Stimulated activated CD8-positive, alpha-beta memory T cell treated with anti-CD3 and anti-CD28 coated beads, Interleukin-2, amount 100 ng/mL, for 48 hours (primary cell): ENCODE measurements around the gene ZNF496.
"Not testable (repeated sequence)": the region's sequence is repeated elsewhere in the genome, so short reads cannot be mapped to it uniquely, and the experiment has no call there.

Experiments
- DNase-seq, 2 donors: peaks; one replicate each; pipeline ENCODE4 v3.0.0-alpha.2; 2020; ENCODE audit warnings: low read depth in 2 of 2

The ZNF496 gene

GRCh38 chr1:247359559-247359958 is 27.9 kb upstream of the ZNF496 start:
- no peak for DNase-seq

GRCh38 chr1:247358920-247359319 is 27.3 kb upstream of the ZNF496 start:
- DNase-seq, result no peak

- no peak for DNase-seq
Measured at GRCh38 chr1:247357781-247358211, 26.1 kb upstream of the ZNF496 start.

GRCh38 chr1:247357052-247357780 is 25.5 kb upstream of the ZNF496 start:
- DNase-seq, result no peak

GRCh38 chr1:247355160-247355559 is 23.5 kb upstream of the ZNF496 start:
- DNase-seq, result not testable (repeated sequence)

GRCh38 chr1:247352175-247352574 is 20.5 kb upstream of the ZNF496 start:
- DNase-seq, result no peak

GRCh38 chr1:247350587-247350986 is 18.9 kb upstream of the ZNF496 start:
- DNase-seq, result no peak

GRCh38 chr1:247347477-247348222 is 16.0 kb upstream of the ZNF496 start:
- no peak for DNase-seq

GRCh38 chr1:247345881-247346280 is 14.2 kb upstream of the ZNF496 start:
- no peak for DNase-seq

GRCh38 chr1:247343801-247344200 is 12.1 kb upstream of the ZNF496 start:
- DNase-seq, result no peak

- no peak for DNase-seq
Measured at GRCh38 chr1:247338723-247339275, 7.1 kb upstream of the ZNF496 start.

GRCh38 chr1:247337961-247338360 is 6.3 kb upstream of the ZNF496 start:
- no peak for DNase-seq

- no peak for DNase-seq
Measured at GRCh38 chr1:247337250-247337746, 5.6 kb upstream of the ZNF496 start.

GRCh38 chr1:247336390-247336789 is 4.7 kb upstream of the ZNF496 start:
- DNase-seq, result no peak

GRCh38 chr1:247335882-247336281 is 4.2 kb upstream of the ZNF496 start:
- no peak for DNase-seq

- no peak for DNase-seq
Measured at GRCh38 chr1:247334378-247335133, 2.9 kb upstream of the ZNF496 start.

- DNase-seq, result no peak
Measured at GRCh38 chr1:247332623-247333361, 1.1 kb upstream of the ZNF496 start.

- DNase-seq, result peak; percentile 44 to 48
Measured at GRCh38 chr1:247332215-247332622, 552 bp upstream of the ZNF496 start.

GRCh38 chr1:247331172-247331524 is 519 bp downstream of the ZNF496 start:
- DNase-seq, result peak; percentile 56 to 63

GRCh38 chr1:247330548-247331171 is 1.0 kb downstream of the ZNF496 start:
- no peak for DNase-seq

- DNase-seq, result no peak
Measured at GRCh38 chr1:247329097-247329617, 2.5 kb downstream of the ZNF496 start.
